HUES48 (cell line): Measurements from ENCODE around the gene KY.

Experiments
- H3K27ac ChIP-seq: one replicate; pipeline ENCODE4 v1.7.0; 2013; ENCODE audit warnings: low read depth, low read length, inconsistent platforms
- H3K27me3 ChIP-seq: 2 replicates; pipeline ENCODE4 v1.6.1; 2013; ENCODE audit warnings: mild to moderate bottlenecking, low read length; ENCODE audit not compliant: control insufficient read depth, insufficient read depth
- H3K36me3 ChIP-seq: 2 replicates; pipeline ENCODE4 v1.6.1; 2013; ENCODE audit warnings: low read length; ENCODE audit not compliant: control insufficient read depth, insufficient read depth
- H3K4me1 ChIP-seq: 2 replicates; pipeline ENCODE4 v1.6.1; 2013; ENCODE audit warnings: mild to moderate bottlenecking, low read length; ENCODE audit not compliant: control insufficient read depth, insufficient read depth
- H3K4me3 ChIP-seq: 2 replicates; pipeline ENCODE4 v1.5.1; 2013; ENCODE audit warnings: mild to moderate bottlenecking, low read depth, low read length
- H3K9ac ChIP-seq: 2 replicates; pipeline ENCODE4 v1.6.1; 2013; ENCODE audit warnings: mild to moderate bottlenecking, low read depth, low read length, moderate library complexity
- H3K9me3 ChIP-seq: 2 replicates; pipeline ENCODE4 v1.6.1; 2013; ENCODE audit warnings: low read length; ENCODE audit not compliant: control insufficient read depth, insufficient read depth

Gene KY

DNA sequence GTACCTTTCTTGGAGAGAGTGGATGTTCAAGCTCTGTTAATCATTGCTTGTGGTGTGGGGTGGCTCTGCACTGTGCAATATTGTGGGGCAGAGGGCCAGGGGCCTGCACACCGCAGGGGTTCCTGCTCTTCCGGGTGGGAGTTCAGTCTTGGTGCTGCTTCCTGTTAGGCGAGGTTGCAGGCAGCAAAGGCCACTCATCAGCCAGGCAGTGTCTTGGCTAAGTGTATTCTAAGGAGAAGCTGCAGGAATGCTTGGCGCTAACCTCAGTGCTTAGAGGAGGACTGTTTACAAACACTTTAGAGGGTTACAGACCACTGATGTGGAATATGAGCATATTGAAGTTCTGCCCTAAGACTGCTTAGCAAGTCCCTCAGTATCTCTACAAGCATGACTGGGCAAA lies 83.2 kb downstream of the KY start:
- peaks cover 18% of the 10 kb centered on the region for H3K9me3 ChIP-seq
- no peak overlapping the region for H3K9ac ChIP-seq
- no peak overlapping the region for H3K27ac ChIP-seq
- no peaks in the 10 kb centered on the region for H3K36me3 ChIP-seq
- H3K4me1 ChIP-seq = peaks cover 6% of the 10 kb centered on the region
- H3K27me3 ChIP-seq = no peaks in the 10 kb centered on the region
- H3K4me3 ChIP-seq = no peak overlapping the region

DNA sequence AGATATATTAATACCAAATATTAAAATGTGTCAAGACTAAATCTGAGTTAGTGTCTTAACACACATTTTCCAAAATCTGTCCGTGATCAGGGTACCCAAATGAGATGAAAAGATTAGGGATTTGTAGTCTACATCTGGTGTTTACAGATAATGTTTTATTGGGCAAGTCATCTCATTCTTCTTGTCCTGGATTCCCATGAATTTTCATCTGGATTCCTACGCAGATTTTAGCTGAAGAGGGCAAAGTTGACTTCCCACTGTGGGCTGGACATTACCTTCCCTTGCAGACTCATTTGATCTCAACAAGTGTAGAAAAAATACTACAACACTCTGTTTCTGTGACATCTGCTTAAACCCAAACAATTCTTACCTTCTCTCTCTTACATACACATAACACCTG lies 85.8 kb downstream of the KY start:
- H3K27ac ChIP-seq = no peak overlapping the region
- no peak overlapping the region for H3K4me3 ChIP-seq
- peaks cover 14% of the 10 kb centered on the region for H3K9me3 ChIP-seq
- H3K9ac ChIP-seq = no peak overlapping the region
- H3K4me1 ChIP-seq = peaks cover 6% of the 10 kb centered on the region
- H3K36me3 ChIP-seq = no peaks in the 10 kb centered on the region
- H3K27me3 ChIP-seq = no peaks in the 10 kb centered on the region

DNA sequence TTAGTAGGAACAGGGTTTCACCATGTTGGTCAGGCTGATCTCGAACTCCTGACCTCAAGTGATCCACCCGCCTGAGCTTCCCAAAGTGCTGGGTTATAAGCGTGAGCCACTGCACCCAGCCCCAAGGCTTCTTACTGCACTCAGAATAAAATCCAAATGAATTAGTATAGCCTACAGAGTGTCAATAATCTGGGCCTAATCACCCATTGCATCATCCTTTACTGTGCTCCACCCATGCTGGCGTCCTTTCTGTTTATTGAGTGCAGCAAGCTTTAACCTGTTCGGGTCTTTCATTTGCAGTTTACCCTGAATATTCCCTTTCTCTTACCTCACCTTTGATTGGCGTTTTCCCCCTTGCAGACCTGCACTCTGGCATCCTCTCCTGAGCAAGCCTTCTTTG lies 87.2 kb downstream of the KY start:
- Histone ChIP-seq H3K9ac (no peak overlapping the region), H3K27ac (no peak overlapping the region), H3K4me1 (peaks cover 6% of the 10 kb centered on the region), H3K36me3 (no peaks in the 10 kb centered on the region), H3K27me3 (no peaks in the 10 kb centered on the region), H3K9me3 (peaks cover 2% of the 10 kb centered on the region; the same call in 1 of the 2 replicates), H3K4me3 (no peak overlapping the region)

DNA sequence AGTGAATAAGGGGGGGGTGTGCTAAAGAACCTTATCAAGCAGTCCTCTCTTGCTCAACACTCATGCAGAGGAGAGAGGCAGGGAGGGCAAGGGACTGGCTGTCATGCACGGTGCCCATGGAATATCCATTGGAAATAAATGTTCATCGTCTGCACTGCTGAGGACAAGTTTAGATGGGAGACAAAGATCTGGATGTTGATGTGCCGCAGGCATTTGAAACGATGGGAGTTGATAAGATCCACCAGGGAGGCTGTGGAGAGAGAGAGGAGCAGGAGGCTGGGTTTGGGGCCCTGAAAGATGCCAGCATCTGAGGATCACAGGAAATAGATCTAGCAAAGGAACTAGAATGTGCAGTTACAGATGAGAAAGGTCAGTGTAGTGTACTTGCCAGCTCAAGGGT lies 88.8 kb downstream of the KY start:
- no peaks in the 10 kb centered on the region for H3K36me3 ChIP-seq
- no peak overlapping the region for H3K27ac ChIP-seq
- H3K27me3 ChIP-seq = no peaks in the 10 kb centered on the region
- H3K9me3 ChIP-seq = no peaks in the 10 kb centered on the region
- H3K4me1 ChIP-seq = peaks cover 6% of the 10 kb centered on the region
- no peak overlapping the region for H3K4me3 ChIP-seq
- H3K9ac ChIP-seq = no peak overlapping the region

DNA sequence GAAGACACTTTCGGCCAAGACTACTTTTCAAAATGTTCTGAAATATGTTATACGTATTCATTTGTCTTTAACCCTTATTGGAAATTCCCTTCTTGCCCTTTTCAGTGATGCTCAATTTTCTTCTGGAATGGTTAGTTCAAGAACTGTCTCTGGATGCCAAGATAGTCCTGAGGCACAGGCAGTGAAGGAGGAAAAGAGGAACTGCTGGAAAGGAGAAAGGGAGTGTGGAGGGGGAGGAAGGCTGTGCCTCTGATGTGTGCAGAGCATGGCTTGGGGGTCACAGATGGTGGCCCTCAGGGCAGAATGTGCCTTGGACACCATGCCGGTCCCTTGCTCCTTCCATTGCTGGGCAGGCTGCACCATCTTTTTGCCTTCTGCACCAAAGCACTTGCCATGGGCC lies 91.2 kb downstream of the KY start:
- H3K9me3 ChIP-seq = no peaks in the 10 kb centered on the region
- no peaks in the 10 kb centered on the region for H3K36me3 ChIP-seq
- no peak overlapping the region for H3K4me3 ChIP-seq
- no peak overlapping the region for H3K27ac ChIP-seq
- no peak overlapping the region for H3K9ac ChIP-seq
- no peaks in the 10 kb centered on the region for H3K27me3 ChIP-seq
- peaks cover 6% of the 10 kb centered on the region for H3K4me1 ChIP-seq
